OCI-LY3 (cell line): ENCODE data around the gene SLAIN1.

Experiments used
- H2AFZ ChIP-seq: fragments of 200-600, 300-600 bp; shearing (Covaris generic); 2 replicates; pipeline ENCODE4 v1.6.0; 2014; ENCODE audit warnings: antibody characterized with exemption, low read depth, low read length
- H3K27ac ChIP-seq: fragments of 200-600, 300-600 bp; sonication (generic); 2 replicates; pipeline ENCODE4 v1.5.1; 2014; ENCODE audit warnings: mild to moderate bottlenecking, low read length, moderate library complexity, mixed read lengths
- H3K27me3 ChIP-seq: fragments of 200-600, 300-600 bp; sonication (generic); 2 replicates; pipeline ENCODE4 v1.6.1; 2014; ENCODE audit warnings: low read depth, low read length, mixed read lengths
- H3K36me3 ChIP-seq: fragments of 200-600, 300-600 bp; sonication (generic); replicated peaks from 2 replicates; pipeline ENCODE3; 2014; ENCODE audit warnings: low read depth, low read length, mixed read lengths
- H3K4me1 ChIP-seq: fragments of 300-600, 200-600 bp; sonication (generic); 2 replicates; pipeline ENCODE4 v1.6.1; 2014; ENCODE audit warnings: low read length, mixed read lengths
- H3K4me2 ChIP-seq: fragments of 200-600, 300-600 bp; sonication (generic); 2 replicates; pipeline ENCODE4 v1.6.1; 2014; ENCODE audit warnings: low read length, mixed read lengths
- H3K4me3 ChIP-seq: fragments of 300-600, 200-600 bp; sonication (generic); 2 replicates; pipeline ENCODE4 v1.5.1; 2014; ENCODE audit warnings: antibody characterized with exemption, mild to moderate bottlenecking, low read length, moderate library complexity
- H3K79me2 ChIP-seq: fragments of 300-600, 200-600 bp; shearing (Covaris generic); 2 replicates; pipeline ENCODE4 v1.6.1; 2014; ENCODE audit warnings: mild to moderate bottlenecking, low read length, mixed read lengths
- H3K9ac ChIP-seq: fragments of 300-600, 200-600 bp; shearing (Covaris generic); 2 replicates; pipeline ENCODE4 v1.6.0; 2014; ENCODE audit warnings: mild to moderate bottlenecking, low read length, moderate library complexity
- H3K9me3 ChIP-seq: fragments of 200-600, 300-600 bp; shearing (Covaris generic); 2 replicates; pipeline ENCODE4 v1.6.1; 2014; ENCODE audit warnings: low read length, mixed read lengths; ENCODE audit not compliant: insufficient read depth
- H4K20me1 ChIP-seq: fragments of 200-600, 300-600 bp; sonication (generic); 2 replicates; pipeline ENCODE4 v1.6.1; 2016; ENCODE audit warnings: low read length, mixed read lengths; ENCODE audit not compliant: insufficient read depth
- CTCF ChIP-seq: fragments of 200-600, 300-600 bp; sonication (generic); IDR thresholded peaks from 2 replicates; pipeline ENCODE4 v1.5.1; 2014; ENCODE audit warnings: antibody characterized with exemption, low read length, low read depth
- EZH2phosphoT487 ChIP-seq: fragments of 200-600 bp; shearing (Covaris generic); IDR thresholded peaks from 2 replicates; pipeline ENCODE4 v1.6.1; 2018; ENCODE audit warnings: antibody characterized with exemption, mixed run types, low read depth

SLAIN1 gene

GRCh38 chr13:77687799-77688198 is 9.7 kb upstream of the SLAIN1 start:
- Histone ChIP-seq H3K9me3 (0 out of 2 replicates have a peak, but pooled peaks cover 4% of the 10 kb centered on the region), H3K79me2 (no peaks in the 10 kb centered on the region), H3K27ac (no peak overlapping the region), H2AFZ (no peak overlapping the region), H3K9ac (no peak overlapping the region), H3K27me3 (no peaks in the 10 kb centered on the region), H3K4me2 (no peak overlapping the region), H4K20me1 (no peaks in the 10 kb centered on the region), H3K4me1 (no peaks in the 10 kb centered on the region), H3K4me3 (no peak overlapping the region), H3K36me3 (no peaks in the 10 kb centered on the region)
- no peak for TF ChIP-seq CTCF
- no peak for TF ChIP-seq EZH2phosphoT487

GRCh38 chr13:77691871-77692270 is 5.6 kb upstream of the SLAIN1 start:
- H3K9ac ChIP-seq: no peak overlapping the region
- no peak overlapping the region for H3K27ac ChIP-seq
- no peaks in the 10 kb centered on the region for H4K20me1 ChIP-seq
- H3K27me3 ChIP-seq: peaks cover 3% of the 10 kb centered on the region; the same call in 1 of the 2 replicates
- H3K9me3 ChIP-seq: no peaks in the 10 kb centered on the region
- H3K4me1 ChIP-seq: peaks cover 25% of the 10 kb centered on the region
- H3K4me2 ChIP-seq: no peak overlapping the region
- no peaks in the 10 kb centered on the region for H3K36me3 ChIP-seq
- H3K4me3 ChIP-seq: no peak overlapping the region
- H3K79me2 ChIP-seq: no peaks in the 10 kb centered on the region
- TF ChIP-seq EZH2phosphoT487: no peak
- TF ChIP-seq CTCF: no peak
- H2AFZ ChIP-seq: no peak overlapping the region

- Histone ChIP-seq H3K4me2 (no peak overlapping the region), H3K79me2 (peaks cover 2% of the 10 kb centered on the region; the same call in 1 of the 2 replicates), H3K27ac (no peak overlapping the region), H3K4me3 (no peak overlapping the region), H3K36me3 (no peaks in the 10 kb centered on the region), H3K4me1 (peaks cover 26% of the 10 kb centered on the region), H2AFZ (no peak overlapping the region), H3K9me3 (no peaks in the 10 kb centered on the region), H3K27me3 (peaks cover 3% of the 10 kb centered on the region; the same call in 1 of the 2 replicates), H3K9ac (no peak overlapping the region), H4K20me1 (no peaks in the 10 kb centered on the region)
- no peak for TF ChIP-seq EZH2phosphoT487
- no peak for TF ChIP-seq CTCF
Observed at GRCh38 chr13:77692746-77693448, 4.6 kb upstream of the SLAIN1 start.

GRCh38 chr13:77693449-77693940 is 4.0 kb upstream of the SLAIN1 start:
- H3K36me3 ChIP-seq: no peaks in the 10 kb centered on the region
- H3K79me2 ChIP-seq: peaks cover 8% of the 10 kb centered on the region
- TF ChIP-seq CTCF: no peak
- no peak for TF ChIP-seq EZH2phosphoT487
- no peak overlapping the region for H3K4me3 ChIP-seq
- H2AFZ ChIP-seq: no peak overlapping the region
- H3K4me1 ChIP-seq: peaks cover 26% of the 10 kb centered on the region
- no peaks in the 10 kb centered on the region for H3K9me3 ChIP-seq
- H3K27me3 ChIP-seq: peaks cover 3% of the 10 kb centered on the region; the same call in 1 of the 2 replicates
- no peak overlapping the region for H3K4me2 ChIP-seq
- no peaks in the 10 kb centered on the region for H4K20me1 ChIP-seq
- no peak overlapping the region for H3K9ac ChIP-seq
- H3K27ac ChIP-seq: no peak overlapping the region
